HCT116 (cell line): ENCODE results near the gene CALCA. TPM values are rescaled to one million over a fixed set of nuclear protein-coding genes. Genes with fewer than 3 reads are reported as not detected.

ENCODE experiments used
- ATAC-seq: fragments of 200-7000 bp; cut with Tn5 transposase; 2 replicates; pipeline ENCODE4 v1.9.1; 2020; ENCODE audit warnings: mild to moderate bottlenecking, moderate library complexity
- BruUV-seq: library from RNA; stranded (reverse); fragments of 400-500 nt; replicated peaks from 2 replicates; lab custom pipeline; 2021; lab: Mats Ljungman, UMichigan
- CTCF ChIA-PET: fragments of 300-600 bp; sonication (Branson Sonifier 250); formaldehyde crosslinking; loops from one replicate; lab custom pipeline; 2021; ENCODE audit warnings: antibody characterized with exemption; lab: Charles Lee
- POLR2A ChIA-PET: fragments of 300-600, 350-600 bp; sonication (Branson Sonifier 250); formaldehyde crosslinking; loops from one replicate; lab custom pipeline; 2021; ENCODE audit warnings: antibody characterized with exemption; lab: Charles Lee
- RAD21 ChIA-PET, 2 experiments: fragments of 300-600 bp; sonication (Branson Sonifier 250); formaldehyde crosslinking; loops; one replicate each; lab custom pipeline; 2023; ENCODE audit warnings: low total read pairs in 2 of 2; ENCODE audit not compliant: uncharacterized antibody in 2 of 2, unreplicated experiment in 2 of 2, low non-redundant PET in 1 of 2; lab: Charles Lee
- DNase-seq: peaks from one replicate; pipeline ENCODE4 v3.0.0-alpha.2; 2010; ENCODE audit warnings: low read depth, low spot score
- H2AFZ ChIP-seq: fragments of 200-600 bp; shearing (Covaris generic), sonication (generic); 2 replicates; pipeline ENCODE4 v1.6.1; 2017; ENCODE audit warnings: low read depth, mixed run types, mixed read lengths, antibody characterized with exemption, low read length; ENCODE audit not compliant: poor library complexity, severe bottlenecking
- H3K27ac ChIP-seq: 2 replicates; pipeline ENCODE4 v1.5.1; 2012; ENCODE audit warnings: low read depth, low read length
- H3K27me3 ChIP-seq: fragments of 200-600 bp; sonication (generic); 2 replicates; pipeline ENCODE4 v1.6.1; 2016; ENCODE audit warnings: mixed run types, low read length, mixed read lengths; ENCODE audit not compliant: insufficient read depth
- H3K36me3 ChIP-seq, 2 experiments: fragments of 200-500 bp in 1 of 2; fragments of 200-600 bp in 1 of 2; sonication (Bioruptor generic) in 1 of 2; sonication (generic) in 1 of 2; 2 replicates each; pipeline versions ENCODE4 v1.5.1 to v1.6.1; 2014 to 2016; ENCODE audit warnings: low read length in 2 of 2, inconsistent platforms in 1 of 2, mixed read lengths in 1 of 2, mixed run types in 1 of 2; ENCODE audit not compliant: insufficient read depth in 2 of 2, control insufficient read depth in 1 of 2
- H3K4me1 ChIP-seq, 2 experiments: fragments of 200-600 bp in 1 of 2; sonication (generic) in 1 of 2; 2 replicates each; pipeline versions ENCODE4 v1.5.1 to v1.6.1; 2012 to 2017; ENCODE audit warnings: low read length in 2 of 2, inconsistent platforms in 1 of 2, mild to moderate bottlenecking in 1 of 2, mixed read lengths in 1 of 2, mixed run types in 1 of 2, moderate library complexity in 1 of 2; ENCODE audit not compliant: insufficient read depth in 2 of 2, control insufficient read depth in 1 of 2
- H3K4me2 ChIP-seq: fragments of 200-600 bp; sonication (generic); 2 replicates; pipeline ENCODE4 v1.6.1; 2017; ENCODE audit warnings: mixed run types, low read length, mixed read lengths
- H3K4me3 ChIP-seq, 2 experiments: fragments of 200-600 bp in 1 of 2; sonication (generic) in 1 of 2; replicated peaks in 1 of 2; 2 replicates each; pipeline ENCODE4 v1.5.1; 2011 to 2016; ENCODE audit warnings: low read length in 2 of 2, control low read depth in 1 of 2, low read depth in 1 of 2, mild to moderate bottlenecking in 1 of 2, mixed read lengths in 1 of 2, mixed run types in 1 of 2
- H3K79me2 ChIP-seq: fragments of 200-600 bp; sonication (generic); 2 replicates; pipeline ENCODE4 v1.6.1; 2017; ENCODE audit warnings: mild to moderate bottlenecking, mixed run types, low read length, moderate library complexity, mixed read lengths; ENCODE audit not compliant: insufficient read depth
- H3K9ac ChIP-seq: fragments of 200-600 bp; sonication (generic); 2 replicates; pipeline ENCODE4 v1.6.1; 2016; ENCODE audit warnings: low read length, mixed read lengths
- H3K9me2 ChIP-seq: fragments of 200-600 bp; sonication (generic), shearing (Covaris generic); 2 replicates; pipeline ENCODE4 v1.6.1; 2017; ENCODE audit warnings: mixed run types, mild to moderate bottlenecking, moderate library complexity; ENCODE audit not compliant: insufficient read depth
- H3K9me3 ChIP-seq, 2 experiments: fragments of 200-500 bp in 1 of 2; fragments of 200-600 bp in 1 of 2; sonication (Bioruptor generic) in 1 of 2; sonication (generic) in 1 of 2; 2 replicates each; pipeline ENCODE4 v1.6.1; 2014 to 2017; ENCODE audit warnings: low read length in 2 of 2, mixed read lengths in 2 of 2, inconsistent platforms in 1 of 2, low read depth in 1 of 2, mild to moderate bottlenecking in 1 of 2, mixed run types in 1 of 2, moderate library complexity in 1 of 2; ENCODE audit not compliant: control insufficient read depth in 1 of 2, insufficient read depth in 1 of 2
- H4K20me1 ChIP-seq: fragments of 200-600 bp; sonication (generic), shearing (Covaris generic); 2 replicates; pipeline ENCODE4 v1.6.1; 2017; ENCODE audit warnings: mixed run types, mild to moderate bottlenecking, moderate library complexity; ENCODE audit not compliant: insufficient read depth
- CBX3 ChIP-seq: IDR thresholded peaks from 2 replicates; pipeline ENCODE4 v1.6.1; 2012; ENCODE audit warnings: low read depth
- CEBPB ChIP-seq: IDR thresholded peaks from 2 replicates; pipeline ENCODE4 v1.6.1; 2012; ENCODE audit warnings: low read depth
- CTCF ChIP-seq, 3 experiments: fragments of 200-600 bp in 1 of 3; sonication (generic) in 1 of 3; IDR thresholded peaks in 2 of 3; conservative IDR thresholded peaks in 1 of 3; 2 replicates each; pipeline ENCODE4 v1.5.1; 2012 to 2017; ENCODE audit warnings: low read depth in 2 of 3, low read length in 2 of 3, antibody characterized with exemption in 1 of 3, borderline replicate concordance in 1 of 3, control low read depth in 1 of 3, mild to moderate bottlenecking in 1 of 3, mixed read lengths in 1 of 3, mixed run types in 1 of 3, moderate library complexity in 1 of 3; ENCODE audit not compliant: insufficient read depth in 1 of 3
- ELF1 ChIP-seq: IDR thresholded peaks from 2 replicates; pipeline ENCODE4 v1.6.1; 2012; ENCODE audit warnings: low read depth, borderline replicate concordance
- EZH2phosphoT487 ChIP-seq: fragments of 200-600 bp; IDR thresholded peaks from 2 replicates; pipeline ENCODE4 v1.6.1; 2018; ENCODE audit warnings: antibody characterized with exemption, borderline replicate concordance
- POLR2A ChIP-seq: IDR thresholded peaks from 2 replicates; pipeline ENCODE4 v1.7.0; 2011; ENCODE audit warnings: borderline replicate concordance; ENCODE audit not compliant: insufficient read depth, insufficient read length; ENCODE audit errors: extremely low read depth
- POLR2AphosphoS5 ChIP-seq: IDR thresholded peaks from 2 replicates; pipeline ENCODE4 v1.6.1; 2011; ENCODE audit warnings: mild to moderate bottlenecking, low read depth, low read length, moderate library complexity
- TCF7L2 ChIP-seq: IDR thresholded peaks from 2 replicates; pipeline ENCODE4 v1.7.0; 2011; ENCODE audit warnings: borderline replicate concordance, inconsistent platforms; ENCODE audit not compliant: insufficient read depth, insufficient read length; ENCODE audit errors: extremely low read depth
- ZFX ChIP-seq: fragments of 450-650 bp; IDR thresholded peaks from 2 replicates; pipeline ENCODE4 v1.6.1; 2017
- intact Hi-C: fragments of 100-400 bp; cut with micrococcal nuclease; formaldehyde crosslinking; loops from 2 replicates; pipeline ENCODE4 v1.10.0; 2022
- total RNA-seq: library from RNA; stranded (reverse); gene quantifications from one replicate; pipeline ENCODE4 v1.2.1, GENCODE V29; 2021; ENCODE audit not compliant: unreplicated experiment
- TF ChIP-seq, protein P1 (sequence below): IDR thresholded peaks from 2 replicates; pipeline ENCODE4 v1.6.1; 2012
- TF ChIP-seq, protein P2 (sequence below): IDR thresholded peaks from 2 replicates; pipeline ENCODE4 v1.6.1; 2012; ENCODE audit warnings: low read depth

Gene CALCA
- total RNA-seq, 1 experiment from 2014 or later, result not detected

DNA sequence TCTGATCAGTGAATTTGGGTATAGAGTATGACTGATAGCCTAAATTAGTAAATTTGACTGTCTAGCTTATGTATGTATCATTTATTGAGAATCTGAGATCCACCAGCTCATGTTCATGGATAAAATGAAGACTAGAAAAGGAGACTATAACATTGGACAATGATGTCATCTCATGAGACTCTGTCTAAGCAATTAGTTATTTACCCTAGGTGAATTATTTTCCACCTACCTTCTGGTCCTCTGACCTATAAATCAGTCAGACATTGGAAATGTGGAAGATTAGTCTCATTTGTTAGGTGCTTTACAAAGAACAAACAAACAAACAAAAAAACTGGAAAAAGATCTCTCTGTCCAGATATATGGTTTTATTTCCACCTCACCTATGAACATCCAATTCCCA lies 38.7 kb upstream of the CALCA start:
- no TSS peak for BruUV-seq
- CTCF ChIA-PET, result no interaction called here
- H3K27ac ChIP-seq, result no peak overlapping the region
- ATAC-seq (no peak), DNase-seq (no peak)
- H3K9me2 ChIP-seq, result no peaks in the 10 kb centered on the region
- RAD21 ChIA-PET, result no interaction called here
- H3K9ac ChIP-seq, result no peak overlapping the region
- no peak overlapping the region for H3K4me3 ChIP-seq
- H4K20me1 ChIP-seq, result no peaks in the 10 kb centered on the region
- POLR2A ChIA-PET, result no interaction called here
- no peaks in the 10 kb centered on the region for H3K9me3 ChIP-seq
- no peaks in the 10 kb centered on the region for H3K4me1 ChIP-seq
- no peak overlapping the region for H2AFZ ChIP-seq
- no peak overlapping the region for H3K4me2 ChIP-seq
- H3K79me2 ChIP-seq, result no peaks in the 10 kb centered on the region
- H3K27me3 ChIP-seq, result no peaks in the 10 kb centered on the region
- TF ChIP-seq POLR2AphosphoS5 (no peak), TCF7L2 (no peak), CTCF (IDR thresholded peaks at IDR 0.05 in 2 of 3, conservative IDR thresholded peaks at IDR 0.05 in 1 of 3; ENCODE audit: borderline replicate concordance in 1 of 3, insufficient read depth in 1 of 3, low read depth in 2 of 3, low read length in 2 of 3) (no peak), CEBPB (no peak), EZH2phosphoT487 (no peak), POLR2A (no peak), CBX3 (no peak), ELF1 (no peak), ZFX (no peak)
- TF ChIP-seq, protein P1, sequence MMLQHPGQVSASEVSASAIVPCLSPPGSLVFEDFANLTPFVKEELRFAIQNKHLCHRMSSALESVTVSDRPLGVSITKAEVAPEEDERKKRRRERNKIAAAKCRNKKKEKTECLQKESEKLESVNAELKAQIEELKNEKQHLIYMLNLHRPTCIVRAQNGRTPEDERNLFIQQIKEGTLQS, result no peak
- TF ChIP-seq, protein P2, sequence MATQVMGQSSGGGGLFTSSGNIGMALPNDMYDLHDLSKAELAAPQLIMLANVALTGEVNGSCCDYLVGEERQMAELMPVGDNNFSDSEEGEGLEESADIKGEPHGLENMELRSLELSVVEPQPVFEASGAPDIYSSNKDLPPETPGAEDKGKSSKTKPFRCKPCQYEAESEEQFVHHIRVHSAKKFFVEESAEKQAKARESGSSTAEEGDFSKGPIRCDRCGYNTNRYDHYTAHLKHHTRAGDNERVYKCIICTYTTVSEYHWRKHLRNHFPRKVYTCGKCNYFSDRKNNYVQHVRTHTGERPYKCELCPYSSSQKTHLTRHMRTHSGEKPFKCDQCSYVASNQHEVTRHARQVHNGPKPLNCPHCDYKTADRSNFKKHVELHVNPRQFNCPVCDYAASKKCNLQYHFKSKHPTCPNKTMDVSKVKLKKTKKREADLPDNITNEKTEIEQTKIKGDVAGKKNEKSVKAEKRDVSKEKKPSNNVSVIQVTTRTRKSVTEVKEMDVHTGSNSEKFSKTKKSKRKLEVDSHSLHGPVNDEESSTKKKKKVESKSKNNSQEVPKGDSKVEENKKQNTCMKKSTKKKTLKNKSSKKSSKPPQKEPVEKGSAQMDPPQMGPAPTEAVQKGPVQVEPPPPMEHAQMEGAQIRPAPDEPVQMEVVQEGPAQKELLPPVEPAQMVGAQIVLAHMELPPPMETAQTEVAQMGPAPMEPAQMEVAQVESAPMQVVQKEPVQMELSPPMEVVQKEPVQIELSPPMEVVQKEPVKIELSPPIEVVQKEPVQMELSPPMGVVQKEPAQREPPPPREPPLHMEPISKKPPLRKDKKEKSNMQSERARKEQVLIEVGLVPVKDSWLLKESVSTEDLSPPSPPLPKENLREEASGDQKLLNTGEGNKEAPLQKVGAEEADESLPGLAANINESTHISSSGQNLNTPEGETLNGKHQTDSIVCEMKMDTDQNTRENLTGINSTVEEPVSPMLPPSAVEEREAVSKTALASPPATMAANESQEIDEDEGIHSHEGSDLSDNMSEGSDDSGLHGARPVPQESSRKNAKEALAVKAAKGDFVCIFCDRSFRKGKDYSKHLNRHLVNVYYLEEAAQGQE, result no peak
- H3K36me3 ChIP-seq, result no peaks in the 10 kb centered on the region
- intact Hi-C loops, result no loop called here
